Astrocyte (in vitro differentiated cells and primary cell): ENCODE measurements around the gene DOCK2.

Experiments
- EZH2 ChIP-seq: IDR thresholded peaks from 2 replicates; pipeline ENCODE4 v1.6.1; 2012; ENCODE audit warnings: mild to moderate bottlenecking, low read length, inconsistent platforms; ENCODE audit not compliant: insufficient read depth
- TF ChIP-seq, protein P1 (sequence below): IDR thresholded peaks from 2 replicates; pipeline ENCODE4 v1.5.1; 2011; ENCODE audit warnings: low read depth, mild to moderate bottlenecking, inconsistent platforms, low read length, moderate library complexity; ENCODE audit not compliant: insufficient read depth

DNA sequence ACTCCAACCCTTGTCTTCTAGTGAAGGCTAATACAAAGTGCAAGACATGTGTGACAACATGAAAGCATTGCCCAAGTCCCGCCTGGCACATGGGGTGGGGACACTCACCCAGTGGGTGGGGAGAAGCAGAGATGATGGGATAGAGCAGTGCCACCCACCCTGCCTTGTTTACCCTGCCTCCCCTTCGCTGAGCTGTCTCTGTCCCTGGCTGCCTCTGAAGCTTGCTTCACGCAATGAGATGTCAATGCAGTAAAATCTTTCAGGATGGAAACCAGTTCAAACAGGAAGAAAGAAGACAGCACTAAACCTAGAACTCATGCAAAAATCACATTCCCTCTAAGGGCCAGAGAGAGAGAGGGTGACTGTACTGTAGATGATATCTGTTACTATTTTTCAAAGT lies 195.2 kb downstream of the DOCK2 start:
- TF ChIP-seq, protein P1, sequence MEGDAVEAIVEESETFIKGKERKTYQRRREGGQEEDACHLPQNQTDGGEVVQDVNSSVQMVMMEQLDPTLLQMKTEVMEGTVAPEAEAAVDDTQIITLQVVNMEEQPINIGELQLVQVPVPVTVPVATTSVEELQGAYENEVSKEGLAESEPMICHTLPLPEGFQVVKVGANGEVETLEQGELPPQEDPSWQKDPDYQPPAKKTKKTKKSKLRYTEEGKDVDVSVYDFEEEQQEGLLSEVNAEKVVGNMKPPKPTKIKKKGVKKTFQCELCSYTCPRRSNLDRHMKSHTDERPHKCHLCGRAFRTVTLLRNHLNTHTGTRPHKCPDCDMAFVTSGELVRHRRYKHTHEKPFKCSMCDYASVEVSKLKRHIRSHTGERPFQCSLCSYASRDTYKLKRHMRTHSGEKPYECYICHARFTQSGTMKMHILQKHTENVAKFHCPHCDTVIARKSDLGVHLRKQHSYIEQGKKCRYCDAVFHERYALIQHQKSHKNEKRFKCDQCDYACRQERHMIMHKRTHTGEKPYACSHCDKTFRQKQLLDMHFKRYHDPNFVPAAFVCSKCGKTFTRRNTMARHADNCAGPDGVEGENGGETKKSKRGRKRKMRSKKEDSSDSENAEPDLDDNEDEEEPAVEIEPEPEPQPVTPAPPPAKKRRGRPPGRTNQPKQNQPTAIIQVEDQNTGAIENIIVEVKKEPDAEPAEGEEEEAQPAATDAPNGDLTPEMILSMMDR: no peak
- TF ChIP-seq EZH2: no peak
